Measurements from ENCODE around the gene MCRIP1. TPM values are rescaled to one million over a fixed set of nuclear protein-coding genes. Genes with fewer than 3 reads are reported as not detected.
A peak's percentile ranks its signal among the peaks of the same experiment; 100 is the strongest.

MCRIP1 gene
- total and polyA plus RNA-seq, 2 of the 13 experiments (the other 11 are each of a cell fraction or from before 2014, with no cell fraction given): 79.7 to 84.9 TPM

- TF ChIP-seq, protein P1, sequence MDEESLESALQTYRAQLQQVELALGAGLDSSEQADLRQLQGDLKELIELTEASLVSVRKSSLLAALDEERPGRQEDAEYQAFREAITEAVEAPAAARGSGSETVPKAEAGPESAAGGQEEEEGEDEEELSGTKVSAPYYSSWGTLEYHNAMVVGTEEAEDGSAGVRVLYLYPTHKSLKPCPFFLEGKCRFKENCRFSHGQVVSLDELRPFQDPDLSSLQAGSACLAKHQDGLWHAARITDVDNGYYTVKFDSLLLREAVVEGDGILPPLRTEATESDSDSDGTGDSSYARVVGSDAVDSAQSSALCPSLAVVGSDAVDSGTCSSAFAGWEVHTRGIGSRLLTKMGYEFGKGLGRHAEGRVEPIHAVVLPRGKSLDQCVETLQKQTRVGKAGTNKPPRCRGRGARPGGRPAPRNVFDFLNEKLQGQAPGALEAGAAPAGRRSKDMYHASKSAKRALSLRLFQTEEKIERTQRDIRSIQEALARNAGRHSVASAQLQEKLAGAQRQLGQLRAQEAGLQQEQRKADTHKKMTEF (CRISPR knock-in tag; IDR thresholded peaks at IDR 0.05): no peak
- TF ChIP-seq ZNF354B (CRISPR knock-in tag; IDR thresholded peaks at IDR 0.05): no peak
- no peak for TF ChIP-seq ZBTB10 (CRISPR knock-in tag; IDR thresholded peaks at IDR 0.05; ENCODE audit: borderline replicate concordance)
- no peak for TF ChIP-seq KIAA2018 (CRISPR knock-in tag; IDR thresholded peaks at IDR 0.05; ENCODE audit: borderline replicate concordance)
- TF ChIP-seq TRIM22 (IDR thresholded peaks at IDR 0.05): peak; percentile 81; the same call in 1 of the 2 replicates
- TF ChIP-seq SP140L (CRISPR knock-in tag; IDR thresholded peaks at IDR 0.05; ENCODE audit: borderline replicate concordance): no peak
- TF ChIP-seq ZSCAN29 (CRISPR knock-in tag; conservative IDR thresholded peaks at IDR 0.05): no peak
- TF ChIP-seq ZNF546 (CRISPR knock-in tag; conservative IDR thresholded peaks at IDR 0.05): no peak
- no peak for TF ChIP-seq STAG1 (CRISPR knock-in tag; IDR thresholded peaks at IDR 0.05)
- 0 out of 2 replicates have a peak, but pooled peaks have one; percentile 56 for TF ChIP-seq ZNF530 (CRISPR knock-in tag; IDR thresholded peaks at IDR 0.05; ENCODE audit: low read depth)
- TF ChIP-seq MAZ (IDR thresholded peaks at IDR 0.05; ENCODE audit: borderline replicate concordance, low read depth, low read length): no peak
- no peak for TF ChIP-seq MAZ (CRISPR knock-in tag; IDR thresholded peaks at IDR 0.05; ENCODE audit: low read depth)
- TF ChIP-seq ZNF556 (CRISPR knock-in tag; IDR thresholded peaks at IDR 0.05; ENCODE audit: borderline replicate concordance): no peak; the same call in 1 of the 2 replicates
- TF ChIP-seq ZNF800 (CRISPR knock-in tag; IDR thresholded peaks at IDR 0.05): no peak
Observed at GRCh38 chr17:81794074-81794476, 39.0 kb downstream of the MCRIP1 start (continued).
